Ovary (tissue), 9 donors: ENCODE measurements around the gene NDNF. TPM values are rescaled to one million over a fixed set of nuclear protein-coding genes. Genes with fewer than 3 reads are reported as not detected.

Experiments used
- DNase-seq, 5 donors: peaks; one replicate each; pipeline ENCODE4 v3.0.0-alpha.2; 2019 to 2020
- H3K27ac ChIP-seq, 2 donors: fragments of 200-600 bp; one replicate each; pipeline versions ENCODE4 v1.5.1 to v1.8.0; 2019 to 2022
- H3K27me3 ChIP-seq: fragments of 200-600 bp; one replicate; pipeline ENCODE4 v1.8.0; 2022
- H3K36me3 ChIP-seq: fragments of 200-600 bp; sonication (generic); one replicate; pipeline ENCODE4 v1.5.1; 2019
- H3K4me1 ChIP-seq: one replicate; pipeline ENCODE4 v1.8.1; 2013; ENCODE audit warnings: mild to moderate bottlenecking, moderate library complexity; ENCODE audit not compliant: insufficient read depth
- H3K4me3 ChIP-seq: fragments of 200-600 bp; sonication (generic); one replicate; pipeline ENCODE4 v1.5.1; 2017
- H3K9me3 ChIP-seq, 2 donors: fragments of 200-600 bp in 1 of 2; sonication (generic) in 1 of 2; one replicate each; pipeline versions ENCODE4 v1.5.1 to v1.8.1; 2013 to 2019; ENCODE audit warnings: mild to moderate bottlenecking in 1 of 2, moderate library complexity in 1 of 2
- CTCF ChIP-seq, 3 donors: fragments of 450-650 bp in 2 of 3; fragments of 200-600 bp in 1 of 3; IDR thresholded peaks; one replicate each; pipeline versions ENCODE4 v1.5.1 to v1.8.0; 2016 to 2022; ENCODE audit warnings: antibody characterized with exemption in 3 of 3, mild to moderate bottlenecking in 1 of 3
- EP300 ChIP-seq: sonication (generic); formaldehyde crosslinking; IDR thresholded peaks from one replicate; pipeline ENCODE4 v1.6.1; 2017; ENCODE audit warnings: antibody characterized with exemption
- POLR2A ChIP-seq: fragments of 450-650 bp; IDR thresholded peaks from one replicate; pipeline ENCODE4 v1.6.1; 2017; ENCODE audit warnings: antibody characterized with exemption, mild to moderate bottlenecking, moderate library complexity
- whole genome bisulfite sequencing, 3 donors: extraction: QIAGEN DNeasy Blood & Tissue Kit in 1 of 3; methylation state at CpG; one replicate each; pipeline versions ENCODE4 v1.1.5 to v1.1.7; 2013 to 2017; 5-methylcytosine and 5-hydroxymethylcytosine counted together
- intact Hi-C, 4 donors: fragments of 100-400 bp; cut with DNase I; formaldehyde crosslinking; loops; one replicate each; pipeline versions ENCODE4 v1.11.0 to v1.15.1; 2022 to 2023
- polyA plus RNA-seq, 2 donors: library from polyadenylated mRNA; stranded (reverse); fragments of 200-250 nt in 1 of 2; fragments of 350-450 nt in 1 of 2; fragmentation: Illumina TruSeq in 1 of 2; extraction: RNeasy Lipid Tissue Mini Kit (QIAGEN cat#74804) in 1 of 2; gene quantifications; one replicate each; pipeline ENCODE4 v1.2.3, GENCODE V29; 2013 to 2014
- total RNA-seq, 7 donors: library from RNA; depleted of rRNA in 2 of 7; stranded (reverse); fragments of >200 nt in 2 of 7; fragmentation: NEBNext Ultra II Directional in 3 of 7; extraction: Animal tissue kit (Norgen Biotek cat#: 25700) in 3 of 7; gene quantifications; one replicate each; pipeline versions ENCODE4 v1.1.0 to v1.2.4, GENCODE V29; 2016 to 2023
- donor health status: DM: no; HTN: no; CAD: no; lungs with moderate emphysema.
- donor health status: DM: no; HTN: no; CAD: no.
- donor health status: Bipolar disorder and iron deficiency.
- donor health status: DM: yes; HTN: yes; CAD: no.
- donor health status: DM: no; HTN: no; CAD: no.
- donor health status: DM: yes; HTN: yes; CAD: no.

Gene NDNF
- total and polyA plus RNA-seq, 9 donors, result 20.6 to 68.0 (median 44.6) TPM

- H3K9me3 ChIP-seq, result no peaks in the 10 kb centered on the region
- intact Hi-C loops, result no loop called here
- peaks cover 2% of the 10 kb centered on the region for H3K4me1 ChIP-seq
- H3K36me3 ChIP-seq, result no peaks in the 10 kb centered on the region
- no peak for DNase-seq
- H3K4me3 ChIP-seq, result no peak overlapping the region
- H3K27me3 ChIP-seq, result no peaks in the 10 kb centered on the region
- 81 to 93% (median 82%) methylated on average over 2 of the region's 2 CpGs for WGBS, 3 donors
- no peak for TF ChIP-seq POLR2A
- TF ChIP-seq EP300, result no peak
- no peak for TF ChIP-seq CTCF (IDR thresholded peaks at IDR 0.05)
- H3K27ac ChIP-seq, result no peak overlapping the region
Observed at GRCh38 chr4:121030711-121031110, 41.6 kb downstream of the NDNF start.

- no peak for TF ChIP-seq EP300
- no peak for TF ChIP-seq POLR2A
- TF ChIP-seq CTCF (IDR thresholded peaks at IDR 0.05), result no peak
- peaks cover 2% of the 10 kb centered on the region for H3K4me1 ChIP-seq
- H3K36me3 ChIP-seq, result no peaks in the 10 kb centered on the region
- no peaks in the 10 kb centered on the region for H3K9me3 ChIP-seq
- H3K27ac ChIP-seq, result no peak overlapping the region
- intact Hi-C loops, result no loop called here
- H3K27me3 ChIP-seq, result no peaks in the 10 kb centered on the region
- no peak overlapping the region for H3K4me3 ChIP-seq
- no peak for DNase-seq
Observed at GRCh38 chr4:121030131-121030530, 42.2 kb downstream of the NDNF start.

DNA sequence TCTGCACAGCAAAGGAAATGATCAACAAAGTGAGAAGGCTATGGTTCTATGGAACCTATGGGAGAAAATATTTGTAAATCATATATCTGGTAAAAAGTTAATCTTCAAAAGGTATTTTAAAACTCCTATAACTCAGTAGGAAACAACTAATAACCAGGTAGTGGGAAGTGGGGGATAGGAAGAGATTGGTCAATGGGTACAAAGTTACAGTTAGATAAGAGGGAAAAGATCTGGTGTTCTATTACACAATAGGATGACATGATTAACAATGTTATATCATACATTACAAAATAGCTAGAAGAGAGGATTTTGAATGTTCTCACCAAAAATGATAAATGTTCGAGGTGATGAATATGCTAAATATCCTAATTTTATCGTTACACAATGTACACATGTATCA, 46.3 kb downstream of the NDNF start:
- 90 to 96% (median 95%) methylated on average over 2 of the region's 2 CpGs for WGBS, 3 donors
- DNase-seq, result no peak
- Histone ChIP-seq H3K9me3 (no peaks in the 10 kb centered on the region), H3K4me1 (peaks cover 2% of the 10 kb centered on the region), H3K27ac (no peak overlapping the region), H3K4me3 (no peak overlapping the region), H3K27me3 (no peaks in the 10 kb centered on the region), H3K36me3 (no peaks in the 10 kb centered on the region)
- intact Hi-C loops, result no loop called here
- TF ChIP-seq EP300, result no peak
- TF ChIP-seq POLR2A, result no peak
- no peak for TF ChIP-seq CTCF (IDR thresholded peaks at IDR 0.05)

- 88 to 91% (median 88%) methylated on average over 3 of the region's 3 CpGs for WGBS, 3 donors
- peaks cover 2% of the 10 kb centered on the region for H3K4me1 ChIP-seq
- H3K4me3 ChIP-seq, result no peak overlapping the region
- no peak for DNase-seq
- no peaks in the 10 kb centered on the region for H3K27me3 ChIP-seq
- intact Hi-C loops, result no loop called here
- no peak overlapping the region for H3K27ac ChIP-seq
- H3K36me3 ChIP-seq, result no peaks in the 10 kb centered on the region
- H3K9me3 ChIP-seq, result no peaks in the 10 kb centered on the region
- no peak for TF ChIP-seq EP300
- no peak for TF ChIP-seq POLR2A
- TF ChIP-seq CTCF (IDR thresholded peaks at IDR 0.05), result no peak
Observed at GRCh38 chr4:121025540-121025939, 46.8 kb downstream of the NDNF start.

DNA sequence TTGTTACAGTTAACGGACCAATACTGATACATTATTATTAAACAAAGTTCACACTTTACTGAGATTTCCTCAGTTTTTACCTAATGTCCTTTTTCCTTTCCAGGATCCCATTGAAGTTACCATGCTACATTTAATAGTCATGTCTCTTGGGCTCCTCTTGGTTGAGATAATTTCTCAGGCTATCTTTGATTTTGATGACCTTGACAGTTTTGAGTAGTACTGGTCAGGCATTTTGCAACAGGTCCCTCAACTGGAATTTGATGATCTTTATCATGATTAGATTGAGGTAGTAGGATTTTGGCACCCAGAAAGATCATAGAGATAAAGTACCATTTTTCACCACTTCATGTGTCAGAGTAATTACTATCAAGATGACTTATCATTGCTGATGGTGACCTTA, 53.8 kb downstream of the NDNF start:
- no peak overlapping the region for H3K27ac ChIP-seq
- TF ChIP-seq EP300, result no peak
- no peak for TF ChIP-seq CTCF (IDR thresholded peaks at IDR 0.05)
- TF ChIP-seq POLR2A, result no peak
- H3K36me3 ChIP-seq, result no peaks in the 10 kb centered on the region
- no peak overlapping the region for H3K4me3 ChIP-seq
- no peaks in the 10 kb centered on the region for H3K9me3 ChIP-seq
- no peak for DNase-seq
- intact Hi-C loops, result no loop called here
- no peaks in the 10 kb centered on the region for H3K4me1 ChIP-seq
- WGBS, 3 donors, result 96 to 97% (median 96%) methylated on average over 1 of the region's 1 CpG
- H3K27me3 ChIP-seq, result no peaks in the 10 kb centered on the region
